H1 (cell line): ENCODE results near the gene CYP11A1. TPM values are rescaled to one million over a fixed set of nuclear protein-coding genes. Genes with fewer than 3 reads are reported as not detected.

Experiments
- CTCF ChIA-PET: fragments of 300-600 bp; sonication (Branson Sonifier 250); formaldehyde crosslinking; loops from one replicate; lab custom pipeline; 2021; ENCODE audit not compliant: partially characterized antibody; lab: Charles Lee
- POLR2A ChIA-PET: fragments of 300-600 bp; sonication (Branson Sonifier 250); formaldehyde crosslinking; loops from one replicate; lab custom pipeline; 2021; ENCODE audit warnings: inconsistent platforms; ENCODE audit not compliant: partially characterized antibody; lab: Charles Lee
- DNase-seq, 2 experiments: peaks; one replicate each; pipeline versions ENCODE4 v3.0.0 to v3.0.0-alpha.2; 2010 to 2022; ENCODE audit warnings: low spot score in 2 of 2, low read depth in 1 of 2, mixed read lengths in 1 of 2
- FAIRE-seq: peaks from 2 replicates; lab custom pipeline; 2011; peaks lifted over from hg19 to GRCh38; lab: Jason Lieb, UNC
- H2AFZ ChIP-seq: 2 replicates; pipeline ENCODE4 v1.8.1; 2012; ENCODE audit warnings: low read length, inconsistent platforms
- H2AK5ac ChIP-seq: 2 replicates; pipeline ENCODE4 v1.6.1; 2013; ENCODE audit warnings: low read depth, low read length
- H2BK120ac ChIP-seq: replicated peaks from 2 replicates; pipeline ENCODE3; 2013; ENCODE audit warnings: low read depth, low read length, inconsistent platforms
- H2BK12ac ChIP-seq: 2 replicates; pipeline ENCODE4 v1.6.1; 2013; ENCODE audit warnings: low read depth, low read length
- H2BK15ac ChIP-seq: 2 replicates; pipeline ENCODE4 v1.6.1; 2013; ENCODE audit warnings: low read length
- H2BK20ac ChIP-seq: 2 replicates; pipeline ENCODE4 v1.6.1; 2013; ENCODE audit warnings: low read length
- H2BK5ac ChIP-seq: 2 replicates; pipeline ENCODE4 v1.6.1; 2013; ENCODE audit warnings: low read depth, low read length
- H3K14ac ChIP-seq: 2 replicates; pipeline ENCODE4 v1.6.1; 2013; ENCODE audit warnings: inconsistent platforms; ENCODE audit not compliant: insufficient read length
- H3K18ac ChIP-seq: 2 replicates; pipeline ENCODE4 v1.6.1; 2013; ENCODE audit warnings: low read length; ENCODE audit errors: extremely low read depth
- H3K23ac ChIP-seq: 2 replicates; pipeline ENCODE4 v1.6.1; 2013; ENCODE audit warnings: inconsistent platforms; ENCODE audit not compliant: insufficient read length
- H3K23me2 ChIP-seq: 2 replicates; pipeline ENCODE4 v1.6.1; 2013; ENCODE audit warnings: low read depth, low read length
- H3K27ac ChIP-seq: 2 replicates; pipeline ENCODE4 v1.6.1; 2011; ENCODE audit warnings: low read depth, low read length, inconsistent platforms
- H3K27me3 ChIP-seq, 4 experiments: replicated peaks in 1 of 4; 1 replicate in 1 of 4; 2 replicates in 3 of 4; pipeline versions ENCODE4 v1.6.1 to v1.8.1; 2011 to 2013; ENCODE audit warnings: low read length in 3 of 4, mild to moderate bottlenecking in 3 of 4, inconsistent platforms in 2 of 4, mixed read lengths in 2 of 4, moderate library complexity in 1 of 4; ENCODE audit not compliant: control insufficient read depth in 3 of 4, insufficient read depth in 3 of 4; ENCODE audit errors: extremely low read depth in 1 of 4
- H3K36me3 ChIP-seq, 4 experiments: 2 replicates each; pipeline versions ENCODE4 v1.6.1 to v1.8.1; 2011 to 2013; ENCODE audit warnings: mild to moderate bottlenecking in 4 of 4, low read length in 3 of 4, moderate library complexity in 2 of 4, control low read depth in 1 of 4, inconsistent platforms in 1 of 4; ENCODE audit not compliant: insufficient read depth in 4 of 4, control insufficient read depth in 2 of 4
- H3K4ac ChIP-seq: replicated peaks from 2 replicates; pipeline ENCODE3; 2013; ENCODE audit warnings: low read length, low read depth, mixed read lengths, inconsistent platforms; ENCODE audit not compliant: insufficient read length
- H3K4me1 ChIP-seq, 4 experiments: replicated peaks in 1 of 4; 1 replicate in 1 of 4; 2 replicates in 3 of 4; pipeline versions ENCODE4 v1.6.1 to v1.8.1; 2011 to 2013; ENCODE audit warnings: low read length in 3 of 4, inconsistent platforms in 2 of 4, mixed read lengths in 1 of 4; ENCODE audit not compliant: insufficient read depth in 4 of 4, control insufficient read depth in 3 of 4
- H3K4me2 ChIP-seq, 2 experiments: 2 replicates each; pipeline versions ENCODE4 v1.6.1 to v1.8.1; 2011 to 2013; ENCODE audit warnings: low read depth in 2 of 2, low read length in 2 of 2, control low read depth in 1 of 2, inconsistent platforms in 1 of 2, mild to moderate bottlenecking in 1 of 2; ENCODE audit not compliant: insufficient read depth in 1 of 2
- H3K4me3 ChIP-seq, 4 experiments: fragments of 200-600, 300-600 bp in 1 of 4; sonication (generic), shearing (Covaris generic), sonication (Bioruptor Twin) in 1 of 4; 2 replicates each; pipeline versions ENCODE4 v1.5.1 to v1.8.1; 2011 to 2016; ENCODE audit warnings: low read length in 4 of 4, low read depth in 3 of 4, control low read depth in 2 of 4, inconsistent platforms in 2 of 4, mild to moderate bottlenecking in 2 of 4, mixed read lengths in 1 of 4, moderate library complexity in 1 of 4; ENCODE audit not compliant: insufficient read depth in 2 of 4; ENCODE audit errors: extremely low read depth in 1 of 4
- H3K56ac ChIP-seq: replicated peaks from 2 replicates; pipeline ENCODE3; 2013; ENCODE audit warnings: low read depth, mild to moderate bottlenecking, mixed read lengths, low read length, inconsistent platforms; ENCODE audit not compliant: insufficient read length
- H3K79me1 ChIP-seq: 2 replicates; pipeline ENCODE4 v1.6.1; 2013; ENCODE audit warnings: low read depth, low read length, control low read depth
- H3K79me2 ChIP-seq, 2 experiments: 2 replicates each; pipeline versions ENCODE4 v1.6.1 to v1.8.1; 2012 to 2013; ENCODE audit warnings: low read length in 2 of 2, mild to moderate bottlenecking in 2 of 2, inconsistent platforms in 1 of 2; ENCODE audit not compliant: insufficient read depth in 2 of 2, control insufficient read depth in 1 of 2
- H3K9ac ChIP-seq, 4 experiments: replicated peaks in 1 of 4; 1 replicate in 1 of 4; 2 replicates in 3 of 4; pipeline versions ENCODE4 v1.6.1 to v1.8.1; 2011 to 2013; ENCODE audit warnings: low read depth in 3 of 4, low read length in 3 of 4, control low read depth in 2 of 4, mild to moderate bottlenecking in 2 of 4, moderate library complexity in 2 of 4, inconsistent platforms in 1 of 4; ENCODE audit errors: extremely low read depth in 1 of 4
- H3K9me3 ChIP-seq, 2 experiments: 2 replicates each; pipeline versions ENCODE4 v1.6.1 to v1.8.1; 2012 to 2013; ENCODE audit warnings: mild to moderate bottlenecking in 2 of 2, moderate library complexity in 2 of 2, control low read depth in 1 of 2, inconsistent platforms in 1 of 2, low read depth in 1 of 2, low read length in 1 of 2, mixed read lengths in 1 of 2; ENCODE audit not compliant: insufficient read depth in 2 of 2
- H4K20me1 ChIP-seq, 2 experiments: replicated peaks in 1 of 2; 2 replicates each; pipeline versions ENCODE3 to v1.8.1; 2011 to 2013; ENCODE audit warnings: inconsistent platforms in 2 of 2, low read length in 2 of 2, mild to moderate bottlenecking in 1 of 2; ENCODE audit not compliant: insufficient read depth in 2 of 2, control insufficient read depth in 1 of 2
- H4K5ac ChIP-seq: 2 replicates; pipeline ENCODE4 v1.6.1; 2013; ENCODE audit warnings: low read length, low read depth, mixed read lengths, inconsistent platforms; ENCODE audit not compliant: insufficient read length
- H4K8ac ChIP-seq: 2 replicates; pipeline ENCODE4 v1.8.0; 2013; ENCODE audit warnings: mild to moderate bottlenecking, moderate library complexity, low read length, inconsistent platforms; ENCODE audit not compliant: insufficient read depth; ENCODE audit errors: extremely low read depth
- H4K91ac ChIP-seq: replicated peaks from 2 replicates; pipeline ENCODE3; 2013; ENCODE audit warnings: low read length, mixed read lengths, inconsistent platforms; ENCODE audit not compliant: insufficient read length
- BACH1 ChIP-seq: IDR thresholded peaks from 2 replicates; pipeline ENCODE4 v1.6.1; 2012; ENCODE audit warnings: low read length, improper control_type of control experiment
- CTBP2 ChIP-seq: IDR thresholded peaks from 2 replicates; pipeline ENCODE4 v1.7.0; 2011; ENCODE audit warnings: borderline replicate concordance, mild to moderate bottlenecking, moderate library complexity, mixed read lengths, low read length; ENCODE audit not compliant: insufficient read depth, insufficient read length
- WGBS, 2 experiments: shearing (Covaris generic) in 1 of 2; methylation state at CpG; one replicate each; pipeline versions ENCODE4 v1.1.6 to v1.1.7; 2013 to 2015; ENCODE audit warnings: low lambda C conversion rate in 2 of 2, mixed read lengths in 2 of 2, inconsistent platforms in 1 of 2, low coverage in 1 of 2, missing lambda C conversion rate in 1 of 2; ENCODE audit not compliant: insufficient replicate concordance in 2 of 2, insufficient coverage in 1 of 2, insufficient read length in 1 of 2; ENCODE audit errors: extremely low coverage in 1 of 2, missing lambda C conversion rate in 1 of 2; 5-methylcytosine and 5-hydroxymethylcytosine counted together
- polyA plus RNA-seq, 7 experiments: library from polyadenylated mRNA; depleted of rRNA in 3 of 7; stranded (reverse) in 5 of 7; unstranded in 2 of 7; fragments of >200 nt in 5 of 7; fragments of 200-250 nt in 2 of 7; gene quantifications; 1 replicate in 5 of 7; 2 replicates in 1 of 7; 4 replicates in 1 of 7; pipeline versions ENCODE4 v1.2.1 to v1.2.3, GENCODE V29; 2011 to 2013; ENCODE audit warnings: missing spikeins in 2 of 7, mixed read lengths in 2 of 7
- total RNA-seq: library from RNA; stranded (reverse); fragmentation: NEBNext Ultra II Directional; extraction: Animal tissue kit (Norgen Biotek cat#: 25700); gene quantifications from 2 replicates; pipeline ENCODE4 v1.2.1, GENCODE V29; 2021
- TF ChIP-seq, protein P1 (sequence below): IDR thresholded peaks from 2 replicates; pipeline ENCODE4 v1.6.1; 2012; ENCODE audit warnings: low read length, inconsistent platforms

CYP11A1 gene
- total and polyA plus RNA-seq, 2 of the 8 experiments (the other 6 are each of a cell fraction or from before 2014, with no cell fraction given) = 1.9 to 7.2 TPM

DNA sequence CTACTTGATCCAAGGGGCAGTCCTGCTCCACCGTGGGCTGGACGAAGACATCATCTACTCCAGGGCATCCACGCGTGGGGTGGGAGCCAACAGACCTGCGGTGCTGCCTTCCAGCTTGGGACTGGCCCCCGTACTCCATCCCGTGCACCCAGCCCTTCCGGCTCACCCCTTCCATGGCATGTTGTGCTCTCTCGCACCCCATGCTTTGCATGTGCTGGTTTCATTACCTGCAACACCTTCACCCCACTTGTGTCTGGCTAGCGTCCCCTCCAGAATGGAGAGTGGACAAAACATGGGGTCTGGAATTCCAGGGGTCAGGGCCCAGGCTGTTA is 36.1 kb upstream of the CYP11A1 start:
- no peak overlapping the region for H3K9ac ChIP-seq
- no peaks in the 10 kb centered on the region for H4K20me1 ChIP-seq
- H2BK5ac ChIP-seq = 0 out of 2 replicates have a peak overlapping the region, but pooled peaks have one; percentile 35
- WGBS, 2 experiments = 98% methylated on average over 10 of the region's 10 CpGs; no CpG with 5 or more reads in 1 of the 2 experiments
- H2AK5ac ChIP-seq = no peak overlapping the region
- no peak overlapping the region for H3K27ac ChIP-seq
- H4K91ac ChIP-seq = no peak overlapping the region
- H4K5ac ChIP-seq = no peak overlapping the region
- 0 out of 2 replicates have a peak overlapping the region, but pooled peaks have one; percentile 46 for H2BK15ac ChIP-seq
- no peak overlapping the region for H3K4ac ChIP-seq
- H3K36me3 ChIP-seq = no peaks in the 10 kb centered on the region
- no peak overlapping the region for H2BK120ac ChIP-seq
- H3K14ac ChIP-seq = no peak overlapping the region
- H3K23me2 ChIP-seq = no peaks in the 10 kb centered on the region
- no peaks in the 10 kb centered on the region; a peak in 2 of 7 replicates for H3K27me3 ChIP-seq
- no peaks in the 10 kb centered on the region for H3K79me1 ChIP-seq
- H2AFZ ChIP-seq = no peak overlapping the region
- no peak overlapping the region for H3K18ac ChIP-seq
- CTCF ChIA-PET = interaction anchor here (0.9 to 5.5 kb wide), 10 partner anchors 10 to 57 kb away, joined by 3 to 48 read pairs (median 6); partner anchors contain the start of gene SEMA7A
- no peak overlapping the region for H3K56ac ChIP-seq
- no peaks in the 10 kb centered on the region for H3K9me3 ChIP-seq
- no peak for FAIRE-seq
- peak overlapping the region; percentile 36; the same call in 1 of the 2 replicates for H4K8ac ChIP-seq
- POLR2A ChIA-PET = interaction anchor here (1.0 to 1.4 kb wide), 3 partner anchors 17 to 58 kb away, joined by 3 to 4 read pairs (median 3); partner anchors contain the start of gene UBL7
- no peak overlapping the region for H2BK20ac ChIP-seq
- no peak for DNase-seq
- no peak overlapping the region for H3K23ac ChIP-seq
- H3K4me1 ChIP-seq = peaks cover 0 to 14% (median 11%) of the 10 kb centered on the region in 4 experiments; a peak in 5 of 7 replicates
- H3K4me3 ChIP-seq = no peak overlapping the region
- H3K79me2 ChIP-seq = no peaks in the 10 kb centered on the region
- H2BK12ac ChIP-seq = peak overlapping the region; percentile 68; the same call in 1 of the 2 replicates
- H3K4me2 ChIP-seq = no peak overlapping the region
- TF ChIP-seq CTBP2 (no peak), BACH1 (no peak)
- TF ChIP-seq, protein P1, sequence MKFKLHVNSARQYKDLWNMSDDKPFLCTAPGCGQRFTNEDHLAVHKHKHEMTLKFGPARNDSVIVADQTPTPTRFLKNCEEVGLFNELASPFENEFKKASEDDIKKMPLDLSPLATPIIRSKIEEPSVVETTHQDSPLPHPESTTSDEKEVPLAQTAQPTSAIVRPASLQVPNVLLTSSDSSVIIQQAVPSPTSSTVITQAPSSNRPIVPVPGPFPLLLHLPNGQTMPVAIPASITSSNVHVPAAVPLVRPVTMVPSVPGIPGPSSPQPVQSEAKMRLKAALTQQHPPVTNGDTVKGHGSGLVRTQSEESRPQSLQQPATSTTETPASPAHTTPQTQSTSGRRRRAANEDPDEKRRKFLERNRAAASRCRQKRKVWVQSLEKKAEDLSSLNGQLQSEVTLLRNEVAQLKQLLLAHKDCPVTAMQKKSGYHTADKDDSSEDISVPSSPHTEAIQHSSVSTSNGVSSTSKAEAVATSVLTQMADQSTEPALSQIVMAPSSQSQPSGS = no peak
